IPS DF 4.7 (cell line): ENCODE data around the gene LURAP1L.

ENCODE experiments used
- DNase-seq: peaks from one replicate; pipeline ENCODE4 v3.0.0-alpha.2; 2013; ENCODE audit warnings: low spot score; ENCODE audit errors: extremely low read depth

The LURAP1L gene

DNA sequence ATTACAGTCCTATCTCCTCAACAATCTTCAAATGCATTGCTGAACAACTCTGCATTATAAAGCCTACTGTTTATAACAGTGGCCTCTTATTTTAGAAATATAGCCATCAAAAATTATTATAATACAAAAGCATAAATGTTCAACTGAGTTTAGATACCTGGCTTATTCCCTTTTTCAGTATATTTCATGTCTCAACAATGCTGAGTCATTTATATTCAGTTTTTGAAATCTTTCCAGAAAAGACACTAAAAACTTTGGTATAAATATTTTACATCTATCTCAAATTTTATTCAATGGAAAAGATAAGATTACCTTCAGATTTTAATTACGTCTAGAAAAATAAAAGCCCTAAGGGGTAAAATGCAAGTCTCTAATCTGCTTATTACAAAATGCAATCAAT lies 37.9 kb downstream of the LURAP1L start:
- no peak for DNase-seq

DNA sequence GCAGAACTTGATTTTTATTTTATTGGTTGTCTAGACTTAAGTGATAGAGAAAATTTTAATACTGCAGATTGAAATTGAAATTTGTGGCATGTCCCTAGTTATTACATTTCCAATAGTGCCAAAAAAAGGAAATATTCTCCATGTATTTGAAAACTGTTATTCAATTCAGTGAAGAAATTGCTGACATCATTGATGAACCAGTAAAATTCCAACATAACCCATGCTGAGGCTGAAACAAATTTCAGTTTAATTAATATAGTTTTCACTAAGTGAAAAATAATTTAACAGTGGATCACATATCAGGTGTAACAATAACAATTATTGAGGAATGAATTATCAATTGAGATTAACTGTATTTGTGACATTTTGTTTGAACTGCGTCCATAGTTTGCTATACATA lies 38.7 kb downstream of the LURAP1L start:
- no peak for DNase-seq

DNA sequence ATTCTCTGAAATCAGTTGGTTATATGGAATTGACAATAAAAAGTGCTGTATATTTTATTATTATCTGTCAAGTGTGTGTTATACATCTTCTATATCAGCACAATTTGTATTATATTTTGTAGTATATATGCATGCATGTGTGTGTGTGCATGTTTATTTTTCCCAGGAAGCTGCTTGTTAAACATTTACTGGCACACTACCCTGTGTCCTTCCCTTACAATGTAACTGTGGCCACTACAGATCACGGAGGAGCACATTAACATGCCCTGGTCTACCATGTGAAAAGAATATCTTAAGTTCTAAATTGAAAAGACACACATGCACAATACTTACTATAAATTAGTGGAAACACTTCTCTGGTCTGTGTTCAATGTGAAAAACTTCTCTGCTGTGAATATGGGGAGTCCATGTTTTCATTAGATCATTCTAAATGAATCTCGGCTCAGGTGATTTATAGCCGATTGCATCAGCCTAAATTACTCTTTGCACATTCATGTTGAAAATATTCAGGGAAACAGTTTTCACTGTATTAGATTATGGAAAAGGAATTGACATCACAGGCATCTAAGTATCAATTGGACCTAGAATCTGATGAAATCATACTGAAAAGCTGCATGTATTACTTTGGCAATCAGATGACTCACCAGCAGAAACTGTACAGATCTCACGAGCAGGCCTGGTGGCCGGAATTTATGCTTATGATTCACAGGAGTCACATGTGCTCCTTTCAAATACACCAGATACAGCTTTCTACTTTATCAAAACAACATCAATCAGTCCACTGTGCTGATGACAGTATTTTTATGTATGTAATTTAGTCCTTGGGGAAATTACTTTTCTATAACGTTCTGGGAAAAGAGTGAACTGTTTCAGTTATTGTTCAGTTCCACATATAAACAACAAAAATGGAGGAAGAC lies 39.4 kb downstream of the LURAP1L start:
- no peak for DNase-seq

DNA sequence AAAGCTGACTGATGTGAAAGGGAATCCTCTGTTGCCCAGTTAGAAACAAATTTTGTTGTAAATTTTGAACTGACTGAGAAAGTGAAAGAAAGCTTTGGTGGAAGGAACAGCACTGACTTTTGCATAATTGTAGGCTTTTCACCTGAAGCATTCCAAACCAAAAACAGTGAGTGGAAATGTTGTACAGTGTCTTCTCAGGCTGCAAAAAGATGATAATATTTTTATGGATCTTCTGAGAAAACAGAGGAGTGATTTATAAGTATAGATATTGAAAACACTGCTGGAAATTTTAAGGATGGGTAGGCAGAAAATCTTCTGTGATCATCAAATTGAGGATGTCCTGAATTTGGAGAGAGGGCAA lies 40.0 kb downstream of the LURAP1L start:
- DNase-seq, result no peak

GRCh38 chr9:12815888-12816287 lies 41.1 kb downstream of the LURAP1L start:
- no peak for DNase-seq

GRCh38 chr9:12816656-12817101 lies 41.9 kb downstream of the LURAP1L start:
- DNase-seq, result no peak

- no peak for DNase-seq
Measured at GRCh38 chr9:12817702-12818101, 42.9 kb downstream of the LURAP1L start.

DNA sequence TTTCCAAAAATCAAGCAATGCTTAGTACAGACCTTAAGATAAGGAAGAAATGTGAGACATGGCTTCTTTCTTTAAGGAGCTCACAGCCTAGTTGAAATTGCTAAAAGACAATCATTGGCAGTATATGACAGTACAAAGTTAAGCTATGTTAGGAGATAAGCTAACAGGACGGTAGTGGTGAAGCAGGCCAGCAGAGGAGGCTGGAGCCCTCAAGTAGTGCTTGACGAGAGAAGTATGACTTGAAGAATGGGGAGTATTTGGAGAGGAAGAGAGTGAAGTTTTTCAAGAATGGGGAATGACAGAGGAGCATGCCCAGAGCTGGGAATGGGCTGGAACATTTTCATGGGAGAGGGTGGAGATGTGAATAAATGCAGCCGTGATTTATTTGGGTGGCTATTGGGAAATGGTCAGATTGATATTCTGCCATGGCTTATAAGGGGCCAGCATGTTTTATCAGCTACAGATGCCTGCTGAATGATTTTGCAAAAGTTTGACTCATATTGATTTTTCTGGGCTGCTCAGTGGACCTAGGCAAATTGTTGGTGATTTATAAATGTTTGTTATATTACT lies 43.7 kb downstream of the LURAP1L start:
- no peak for DNase-seq

DNA sequence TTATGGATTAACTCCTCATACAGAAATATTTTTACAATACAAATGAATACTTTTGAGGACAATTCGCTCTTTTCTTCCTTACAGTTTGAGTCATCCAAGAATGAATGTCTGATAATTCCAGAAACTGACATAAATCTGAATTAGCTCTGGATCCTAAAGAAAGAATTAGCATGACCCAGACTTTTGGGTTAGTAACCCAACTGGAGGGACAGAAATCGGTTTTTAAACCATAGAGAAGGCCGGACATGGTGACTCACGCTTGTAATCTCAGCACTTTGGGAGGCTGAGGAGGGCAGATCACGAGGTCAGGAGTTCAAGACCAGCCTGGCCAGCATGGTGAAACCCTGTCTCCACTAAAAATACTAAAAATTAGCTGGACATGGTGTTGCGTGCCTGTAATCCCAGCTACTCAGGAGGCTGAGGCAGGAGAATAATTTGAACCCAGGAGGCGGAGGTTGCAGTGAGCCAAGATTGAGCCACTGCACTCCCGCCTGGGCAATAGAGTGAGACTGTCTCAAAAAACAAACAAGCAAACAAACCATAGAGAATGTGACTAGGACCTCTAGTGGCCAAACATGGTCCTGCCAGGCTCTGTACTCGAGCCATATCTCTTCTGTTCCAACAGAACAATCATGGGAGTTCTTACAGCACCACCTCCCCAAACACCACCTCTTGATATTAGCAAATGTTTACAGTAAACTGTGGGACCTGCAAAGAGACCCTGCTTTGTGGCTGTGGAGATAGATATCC lies 44.8 kb downstream of the LURAP1L start:
- DNase-seq, result no peak

- DNase-seq, result no peak
Measured at GRCh38 chr9:12822111-12822510, 47.3 kb downstream of the LURAP1L start.

GRCh38 chr9:12826924-12827565 lies 52.2 kb downstream of the LURAP1L start:
- DNase-seq, result no peak

DNA sequence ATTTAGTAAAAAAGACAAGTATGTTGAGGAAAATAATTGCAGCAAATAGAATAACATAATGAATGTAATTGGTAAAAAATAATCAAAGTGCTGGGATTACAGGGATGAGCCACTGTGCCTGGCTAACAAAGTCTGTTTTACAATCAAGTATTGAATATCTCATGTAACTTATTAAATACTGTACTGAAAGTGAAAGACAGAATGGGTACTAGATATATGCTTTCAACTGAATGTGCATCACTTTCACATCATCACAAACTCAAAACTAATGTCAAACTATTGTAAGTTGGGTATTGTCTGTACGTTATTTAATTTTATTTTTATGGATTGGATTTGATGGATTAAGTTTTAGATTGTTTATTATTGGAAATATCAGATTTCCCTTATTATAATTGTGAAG lies 58.9 kb downstream of the LURAP1L start:
- DNase-seq, result no peak

DNA sequence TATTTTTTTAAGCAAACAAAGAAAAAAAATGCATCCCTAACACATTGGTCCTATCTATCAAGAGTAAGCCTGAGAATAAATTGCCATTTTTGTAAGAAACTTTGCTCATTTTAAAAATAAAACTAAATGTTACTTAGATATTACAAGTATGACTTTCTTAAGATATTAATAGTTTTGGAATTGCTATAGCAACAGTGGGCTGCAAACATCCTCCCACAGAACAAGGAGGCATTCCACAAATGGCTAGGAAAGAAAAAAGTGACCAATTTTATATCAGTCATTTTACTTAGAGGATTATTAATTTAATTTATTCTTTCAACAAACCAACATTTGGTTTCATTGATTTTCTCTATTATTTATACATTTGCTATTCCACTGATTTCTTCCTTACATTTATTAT lies 63.7 kb downstream of the LURAP1L start:
- no peak for DNase-seq

DNA sequence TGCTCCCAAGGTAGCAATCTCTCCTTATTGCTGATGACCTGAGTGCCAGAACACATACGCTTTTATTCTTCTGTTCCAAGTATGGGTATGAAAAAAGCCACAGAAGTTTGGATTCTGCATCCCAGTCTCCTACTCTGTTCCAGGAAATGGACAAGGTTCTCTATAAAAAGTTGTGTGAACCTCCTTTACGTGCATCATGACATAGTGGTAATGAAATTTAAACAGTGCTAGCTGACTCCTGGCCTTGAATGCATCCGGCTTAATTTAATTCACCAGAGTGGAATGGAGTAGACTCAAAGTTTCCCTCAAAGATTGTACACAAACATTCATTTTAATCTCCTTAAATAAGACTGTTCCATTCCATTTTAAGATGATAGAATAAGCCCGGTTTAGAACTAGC lies 68.9 kb downstream of the LURAP1L start:
- no peak for DNase-seq

DNA sequence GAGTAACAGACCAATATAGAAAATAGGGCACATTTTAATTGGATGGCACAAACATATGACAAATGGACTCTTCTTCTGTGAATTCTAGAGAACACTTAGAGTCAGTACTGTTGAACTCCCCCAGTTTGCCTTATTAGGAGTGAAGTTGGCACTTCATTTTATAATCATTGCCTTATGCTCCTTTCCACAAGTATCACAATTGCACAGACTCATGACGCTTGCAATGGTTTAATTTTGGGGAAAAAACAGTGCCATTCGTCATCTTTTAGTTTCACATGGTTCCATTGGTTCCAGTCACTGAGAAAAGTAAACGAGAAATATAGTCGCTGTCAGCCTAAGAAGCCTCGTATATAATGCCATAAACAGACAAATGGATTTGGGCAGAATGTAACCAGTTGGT lies 71.2 kb downstream of the LURAP1L start:
- DNase-seq, result no peak

- no peak for DNase-seq
Measured at GRCh38 chr9:12847561-12847960, 72.7 kb downstream of the LURAP1L start.

DNA sequence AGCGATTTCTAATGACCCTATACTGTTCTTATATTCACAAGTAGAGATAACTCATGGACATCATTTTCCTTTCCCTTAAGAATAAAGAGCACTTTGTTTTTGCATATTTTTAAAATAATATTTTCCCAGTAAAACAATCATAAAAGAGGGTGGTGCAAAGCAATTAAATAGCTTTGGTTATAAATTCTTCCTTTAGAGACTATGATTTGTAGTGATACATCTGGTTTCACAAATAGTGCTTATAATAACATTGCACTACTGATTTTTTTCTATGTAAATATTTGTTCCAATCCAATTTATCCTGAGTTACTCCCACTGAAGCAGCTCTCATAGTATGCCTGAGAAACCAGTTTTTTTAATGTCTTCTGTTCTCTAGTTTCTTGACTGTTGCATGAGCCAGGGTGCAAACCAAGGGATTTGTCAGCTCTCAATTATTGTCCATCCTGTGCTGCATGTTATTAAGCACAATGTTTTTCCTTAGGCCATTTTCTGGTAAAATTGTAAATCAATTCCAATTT lies 74.7 kb downstream of the LURAP1L start:
- DNase-seq, result no peak

GRCh38 chr9:12851341-12852090 lies 76.7 kb downstream of the LURAP1L start:
- no peak for DNase-seq

- no peak for DNase-seq
Measured at GRCh38 chr9:12853051-12853450, 78.2 kb downstream of the LURAP1L start.

DNA sequence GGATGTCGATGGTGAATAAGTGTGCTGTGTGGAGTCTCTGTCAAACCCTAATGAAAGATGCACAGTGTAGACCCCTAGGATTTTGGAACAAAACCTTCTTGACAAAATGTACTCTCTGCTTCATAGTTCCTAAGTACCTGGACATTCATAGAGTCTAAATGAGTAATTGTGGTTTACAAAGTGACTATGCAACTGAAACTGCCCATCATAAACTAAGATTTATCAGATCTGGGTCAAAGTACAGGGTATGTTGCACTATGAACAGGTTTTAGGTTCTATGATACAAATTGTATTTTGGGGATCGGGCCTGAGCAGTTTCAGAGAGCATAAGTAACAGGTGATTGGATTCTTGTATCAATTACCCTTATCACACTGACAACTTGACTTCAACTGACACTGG lies 79.4 kb downstream of the LURAP1L start:
- no peak for DNase-seq

- no peak for DNase-seq
Measured at GRCh38 chr9:12855066-12855465, 80.2 kb downstream of the LURAP1L start.
